RWPE2 (cell line): ENCODE results near the gene MAPK8IP3.
"Not testable (repeated sequence)": the region's sequence is repeated elsewhere in the genome, so short reads cannot be mapped to it uniquely, and the experiment has no call there.

Experiments
- ATAC-seq: fragments of 200-7000 bp; cut with Tn5 transposase; 3 replicates; pipeline ENCODE4 v1.9.1; 2021; ENCODE audit warnings: low read depth
- DNase-seq: peaks from one replicate; pipeline ENCODE4 v3.0.0-alpha.2; 2020; ENCODE audit warnings: low spot score
- H3K27ac ChIP-seq: fragments of 450-650 bp; 2 replicates; pipeline ENCODE4 v1.5.1; 2017; ENCODE audit warnings: mild to moderate bottlenecking; ENCODE audit not compliant: poor library complexity, severe bottlenecking
- H3K27me3 ChIP-seq: fragments of 250-450 bp; sonication (Bioruptor Pico); 2 replicates; pipeline ENCODE4 v1.5.1; 2021; ENCODE audit warnings: mild to moderate bottlenecking, moderate library complexity; ENCODE audit not compliant: insufficient read depth, poor library complexity, severe bottlenecking
- H3K36me3 ChIP-seq: fragments of 250-450 bp; sonication (Bioruptor Pico); 2 replicates; pipeline ENCODE4 v1.5.1; 2020; ENCODE audit warnings: low read depth, mild to moderate bottlenecking, moderate library complexity
- H3K4me1 ChIP-seq: fragments of 250-450 bp; sonication (Bioruptor Pico); 2 replicates; pipeline ENCODE4 v1.5.1; 2021; ENCODE audit warnings: mild to moderate bottlenecking, moderate library complexity; ENCODE audit not compliant: insufficient read depth, poor library complexity, severe bottlenecking
- H3K4me3 ChIP-seq: fragments of 250-450 bp; sonication (Bioruptor Pico); 2 replicates; pipeline ENCODE4 v1.5.1; 2021; ENCODE audit warnings: mild to moderate bottlenecking, moderate library complexity; ENCODE audit not compliant: severe bottlenecking
- H3K9me3 ChIP-seq: fragments of 250-450 bp; sonication (Bioruptor Pico); 2 replicates; pipeline ENCODE4 v1.5.1; 2021; ENCODE audit warnings: mild to moderate bottlenecking, moderate library complexity; ENCODE audit not compliant: severe bottlenecking
- CTCF ChIP-seq: fragments of 450-650 bp; IDR thresholded peaks from one replicate; pipeline ENCODE4 v1.5.1; 2017; ENCODE audit warnings: mild to moderate bottlenecking, moderate library complexity; ENCODE audit not compliant: poor library complexity, severe bottlenecking

The MAPK8IP3 gene

DNA sequence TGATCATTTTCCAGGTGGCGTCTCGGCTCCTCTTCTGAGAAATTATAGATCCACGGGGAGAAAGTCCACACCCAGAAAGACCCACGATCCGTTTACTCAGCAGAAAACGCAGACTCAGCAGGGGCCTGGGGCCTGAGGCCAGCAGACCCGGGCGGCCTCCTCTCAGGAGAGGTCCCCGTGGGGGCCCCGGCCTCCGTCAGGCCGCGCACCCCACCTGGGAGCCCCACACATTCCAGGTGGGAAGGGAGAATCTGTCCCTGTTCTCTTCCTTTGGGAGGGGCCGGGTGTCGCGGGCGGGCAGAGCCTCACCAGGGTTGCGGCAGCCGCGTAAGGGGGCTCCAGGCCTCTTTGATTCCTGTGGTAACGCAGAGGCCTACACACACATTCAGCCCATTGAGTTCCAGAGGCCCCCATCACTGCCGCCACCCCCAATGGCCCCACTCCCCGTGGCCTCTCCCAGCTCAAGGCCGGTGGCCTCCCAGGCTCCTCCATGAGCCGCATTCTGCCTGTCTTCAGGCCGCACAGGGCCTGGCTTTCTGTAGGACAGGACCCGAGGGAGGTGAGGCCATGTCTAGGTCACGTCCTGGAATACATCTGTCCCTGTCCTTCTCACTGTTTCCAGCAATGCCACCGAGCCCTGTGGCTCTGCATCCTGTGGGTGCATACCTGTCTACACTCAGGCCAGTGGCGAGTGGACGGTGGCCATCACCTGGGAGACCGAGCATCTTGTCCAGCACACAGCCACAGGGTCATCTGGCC lies 89.1 kb downstream of the MAPK8IP3 start:
- H3K9me3 ChIP-seq: peaks cover 8% of the 10 kb centered on the region
- H3K36me3 ChIP-seq: no peaks in the 10 kb centered on the region
- no peak overlapping the region for H3K27ac ChIP-seq
- H3K27me3 ChIP-seq: no peaks in the 10 kb centered on the region
- TF ChIP-seq CTCF: no peak
- DNase-seq: no peak
- no peaks in the 10 kb centered on the region for H3K4me1 ChIP-seq
- ATAC-seq: no peak
- H3K4me3 ChIP-seq: no peak overlapping the region

DNA sequence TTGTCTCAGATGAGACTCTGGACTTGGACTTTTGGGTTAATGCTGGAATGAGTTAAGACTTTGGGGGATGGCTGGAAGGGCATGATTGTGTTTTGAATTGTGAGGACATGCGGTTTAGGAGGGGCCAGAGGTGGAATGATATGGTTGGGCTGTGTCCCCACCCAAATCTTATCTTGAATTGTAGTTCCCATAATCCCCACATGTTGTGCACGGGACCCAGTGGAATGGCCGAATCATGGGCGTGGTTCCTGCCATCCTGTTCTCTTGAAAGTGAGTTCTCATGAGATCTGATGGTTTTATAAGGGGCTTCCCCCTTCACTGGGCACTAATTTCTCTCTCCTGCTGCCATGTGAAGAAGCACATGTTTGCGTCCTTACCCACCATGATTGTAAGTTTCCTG lies 93.3 kb downstream of the MAPK8IP3 start:
- not testable (repeated sequence) for H3K9me3 ChIP-seq, H3K4me1 ChIP-seq, H3K4me3 ChIP-seq, ATAC-seq, H3K27me3 ChIP-seq, H3K27ac ChIP-seq, DNase-seq, H3K36me3 ChIP-seq

- H3K27ac ChIP-seq: no peak overlapping the region
- H3K9me3 ChIP-seq: peaks cover 8% of the 10 kb centered on the region
- no peaks in the 10 kb centered on the region for H3K27me3 ChIP-seq
- no peak overlapping the region for H3K4me3 ChIP-seq
- no peaks in the 10 kb centered on the region for H3K36me3 ChIP-seq
- no peak for TF ChIP-seq CTCF
- DNase-seq (no peak), ATAC-seq (no peak)
- no peaks in the 10 kb centered on the region for H3K4me1 ChIP-seq
Measured at GRCh38 chr16:1800701-1801100, 94.7 kb downstream of the MAPK8IP3 start.

DNA sequence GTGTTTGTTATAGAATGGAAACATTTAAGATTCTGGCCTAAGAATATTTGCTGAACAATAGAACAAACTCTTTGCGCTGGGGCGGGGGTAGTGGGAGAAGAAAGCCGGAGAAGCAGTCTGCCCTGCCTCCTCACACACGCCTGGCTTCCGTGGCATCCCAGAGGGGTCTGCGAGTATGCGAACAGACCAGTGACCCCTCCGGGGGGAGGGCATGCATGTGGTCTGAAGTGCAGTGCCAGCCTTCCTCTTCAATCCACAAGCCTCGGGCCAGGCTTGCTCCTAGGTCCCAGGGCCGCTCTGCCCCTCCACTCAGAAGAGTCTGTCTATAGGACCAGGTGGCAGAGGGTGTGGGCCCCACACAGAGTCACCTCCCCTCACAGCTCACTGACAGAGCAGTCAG lies 101.6 kb downstream of the MAPK8IP3 start:
- DNase-seq (no peak), ATAC-seq (no peak)
- TF ChIP-seq CTCF: no peak
- H3K4me3 ChIP-seq: no peak overlapping the region
- no peaks in the 10 kb centered on the region for H3K27me3 ChIP-seq
- H3K27ac ChIP-seq: no peak overlapping the region
- peaks cover 39% of the 10 kb centered on the region for H3K36me3 ChIP-seq
- H3K9me3 ChIP-seq: no peaks in the 10 kb centered on the region
- H3K4me1 ChIP-seq: no peaks in the 10 kb centered on the region

GRCh38 chr16:1808691-1809090 lies 102.7 kb downstream of the MAPK8IP3 start:
- Histone ChIP-seq H3K9me3 (no peaks in the 10 kb centered on the region), H3K36me3 (peaks cover 41% of the 10 kb centered on the region), H3K4me3 (no peak overlapping the region), H3K27ac (no peak overlapping the region), H3K4me1 (no peaks in the 10 kb centered on the region), H3K27me3 (no peaks in the 10 kb centered on the region)
- no peak for DNase-seq
- ATAC-seq: no peak
- TF ChIP-seq CTCF: no peak
